Activated naive CD8-positive, alpha-beta T cell (primary cell): ENCODE data around the gene ZBTB17.
A peak's percentile ranks its signal among the peaks of the same experiment; 100 is the strongest.

Experiments used
- H3K27ac Mint-ChIP-seq: one replicate; pipeline ENCODE4 v1.8.0; 2021; ENCODE audit warnings: mixed read lengths
- H3K27me3 Mint-ChIP-seq: one replicate; pipeline ENCODE4 v1.8.0; 2021; ENCODE audit warnings: mixed read lengths
- H3K36me3 Mint-ChIP-seq: one replicate; pipeline ENCODE4 v1.8.0; 2021; ENCODE audit warnings: mixed read lengths
- H3K4me1 Mint-ChIP-seq: one replicate; pipeline ENCODE4 v1.8.0; 2021; ENCODE audit warnings: low read depth, mixed read lengths
- H3K4me3 Mint-ChIP-seq: one replicate; pipeline ENCODE4 v1.8.0; 2021; ENCODE audit warnings: mild to moderate bottlenecking, mixed read lengths
- H3K9me3 Mint-ChIP-seq: one replicate; pipeline ENCODE4 v1.8.0; 2021; ENCODE audit warnings: low read depth, mixed read lengths

The ZBTB17 gene

DNA sequence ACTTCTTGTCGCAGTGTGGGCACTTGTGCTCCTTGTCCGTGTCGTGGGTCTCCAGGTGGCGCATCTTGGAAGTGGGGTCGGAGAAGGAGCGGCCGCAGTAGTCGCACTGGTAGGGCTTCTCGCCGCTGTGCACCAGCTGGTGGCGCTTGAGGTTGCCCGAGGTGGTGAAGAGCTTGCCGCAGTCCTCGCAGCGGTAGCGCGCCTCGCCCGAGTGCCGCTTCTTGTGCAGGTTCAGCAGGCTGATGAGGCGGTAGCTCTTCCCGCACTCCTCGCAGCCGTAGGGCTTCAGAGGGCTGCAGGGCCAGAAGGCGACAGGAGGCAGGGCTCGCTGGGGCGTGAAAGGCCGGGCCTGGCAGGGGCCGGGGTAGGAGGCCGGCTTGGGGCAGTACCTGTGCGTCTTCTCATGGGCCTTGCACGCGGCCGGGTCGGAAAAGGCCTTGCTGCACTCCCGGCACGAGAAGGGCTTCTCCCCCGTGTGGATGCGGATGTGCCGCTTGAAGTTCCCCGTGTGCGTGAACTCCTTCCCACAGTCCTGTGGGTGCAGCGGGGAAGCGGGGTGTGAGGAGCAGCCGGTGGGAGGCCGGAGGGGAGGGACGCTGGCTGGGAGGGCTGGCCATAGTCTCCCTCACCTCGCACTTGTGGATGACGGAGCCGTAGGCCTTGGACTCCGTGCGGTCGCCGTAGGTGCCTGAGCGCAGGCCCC lies 31.4 kb downstream of the ZBTB17 start:
- Mint-ChIP-seq H3K36me3 (peaks cover 4% of the 10 kb centered on the region), H3K4me3 (no peak overlapping the region), H3K9me3 (no peaks in the 10 kb centered on the region), H3K4me1 (peaks cover 22% of the 10 kb centered on the region), H3K27ac (no peak overlapping the region), H3K27me3 (no peaks in the 10 kb centered on the region)

DNA sequence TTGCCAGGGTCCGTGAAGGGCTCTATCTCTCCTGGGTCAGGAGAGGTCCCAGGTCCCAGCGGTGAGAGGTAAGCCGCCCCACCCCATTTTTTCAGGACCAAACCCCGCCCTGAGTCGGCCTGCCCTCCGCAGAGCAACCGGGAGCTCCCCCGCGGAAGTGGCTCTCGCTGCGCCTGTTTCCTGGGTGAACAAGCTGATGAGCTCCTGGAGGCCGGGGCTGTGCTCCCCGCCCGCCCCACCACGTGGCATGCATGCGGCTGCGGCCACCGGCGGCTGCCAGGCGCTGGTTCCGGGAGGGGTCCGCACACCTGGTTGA lies 32.0 kb downstream of the ZBTB17 start:
- no peak overlapping the region for H3K27ac Mint-ChIP-seq
- H3K4me3 Mint-ChIP-seq = no peak overlapping the region
- no peaks in the 10 kb centered on the region for H3K9me3 Mint-ChIP-seq
- H3K4me1 Mint-ChIP-seq = peaks cover 17% of the 10 kb centered on the region
- H3K27me3 Mint-ChIP-seq = no peaks in the 10 kb centered on the region
- peaks cover 3% of the 10 kb centered on the region for H3K36me3 Mint-ChIP-seq

DNA sequence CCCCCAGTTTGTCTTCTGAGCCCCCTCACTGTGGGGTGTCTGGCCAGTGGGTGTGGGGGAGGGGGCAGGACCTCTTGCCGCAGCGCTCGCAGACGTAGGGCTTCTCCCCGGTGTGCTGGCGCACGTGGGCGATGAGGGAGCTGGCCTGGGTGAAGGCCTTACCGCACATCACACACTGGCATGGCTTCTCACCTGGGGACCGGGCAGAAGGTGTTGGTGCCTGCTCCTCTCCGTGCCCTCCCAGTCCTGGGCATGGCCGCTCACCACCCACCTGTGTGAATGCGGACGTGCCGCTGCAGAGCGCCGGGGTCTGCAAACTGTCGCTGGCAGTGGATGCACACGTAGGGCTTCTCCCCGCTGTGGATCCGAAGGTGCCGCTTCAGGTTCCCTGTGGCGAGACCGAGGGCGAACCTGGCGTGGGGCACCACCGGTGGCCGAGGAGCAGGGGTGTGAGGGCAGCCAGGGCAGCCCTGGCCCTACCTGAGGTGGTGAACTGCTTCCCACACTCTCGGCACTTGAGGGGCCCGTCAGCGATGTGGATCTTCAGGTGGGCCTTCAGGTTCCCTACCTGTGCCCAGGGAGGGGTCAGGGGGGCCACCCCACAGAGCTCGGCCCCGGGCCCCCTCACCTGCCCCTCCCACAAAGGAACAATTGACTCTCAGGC lies 32.4 kb downstream of the ZBTB17 start:
- Mint-ChIP-seq H3K27ac (no peak overlapping the region), H3K4me3 (no peak overlapping the region), H3K4me1 (peaks cover 12% of the 10 kb centered on the region), H3K9me3 (no peaks in the 10 kb centered on the region), H3K27me3 (no peaks in the 10 kb centered on the region), H3K36me3 (peaks cover 2% of the 10 kb centered on the region)

DNA sequence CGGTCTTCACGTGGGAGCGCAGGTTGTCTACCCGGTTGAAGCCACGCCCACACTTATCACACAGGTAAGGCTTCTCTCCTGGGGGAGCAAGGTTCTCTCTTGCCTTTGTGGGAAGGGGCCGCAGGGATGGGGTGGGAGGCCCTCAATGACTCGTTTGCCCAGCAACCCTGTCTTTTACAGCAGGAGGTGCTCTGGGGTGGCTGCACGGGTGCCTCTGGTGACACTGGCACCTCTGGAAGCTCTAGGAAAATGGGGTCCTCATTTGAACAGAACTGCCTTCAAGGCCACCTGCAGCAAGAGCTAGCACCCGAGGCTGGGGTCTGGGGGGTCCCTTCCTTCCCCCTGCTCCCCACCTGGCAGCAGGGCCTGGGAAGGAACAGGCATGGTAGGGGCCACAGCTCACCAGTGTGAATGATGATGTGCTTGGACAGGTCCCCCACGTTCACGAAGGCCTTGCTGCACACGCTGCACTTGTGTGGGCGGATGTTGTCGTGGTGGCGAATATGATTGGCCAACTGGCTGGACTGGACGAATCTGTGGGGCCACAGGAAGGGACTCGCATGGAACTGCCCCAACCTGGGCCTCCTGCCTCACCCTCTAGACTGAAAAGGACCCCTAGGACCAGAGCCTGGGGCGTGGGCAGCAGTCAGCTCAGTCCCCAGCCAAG lies 33.1 kb downstream of the ZBTB17 start:
- H3K9me3 Mint-ChIP-seq = no peaks in the 10 kb centered on the region
- H3K27ac Mint-ChIP-seq = peak overlapping the region; percentile 34
- H3K36me3 Mint-ChIP-seq = peaks cover 2% of the 10 kb centered on the region
- H3K4me3 Mint-ChIP-seq = no peak overlapping the region
- H3K27me3 Mint-ChIP-seq = no peaks in the 10 kb centered on the region
- H3K4me1 Mint-ChIP-seq = peaks cover 5% of the 10 kb centered on the region

DNA sequence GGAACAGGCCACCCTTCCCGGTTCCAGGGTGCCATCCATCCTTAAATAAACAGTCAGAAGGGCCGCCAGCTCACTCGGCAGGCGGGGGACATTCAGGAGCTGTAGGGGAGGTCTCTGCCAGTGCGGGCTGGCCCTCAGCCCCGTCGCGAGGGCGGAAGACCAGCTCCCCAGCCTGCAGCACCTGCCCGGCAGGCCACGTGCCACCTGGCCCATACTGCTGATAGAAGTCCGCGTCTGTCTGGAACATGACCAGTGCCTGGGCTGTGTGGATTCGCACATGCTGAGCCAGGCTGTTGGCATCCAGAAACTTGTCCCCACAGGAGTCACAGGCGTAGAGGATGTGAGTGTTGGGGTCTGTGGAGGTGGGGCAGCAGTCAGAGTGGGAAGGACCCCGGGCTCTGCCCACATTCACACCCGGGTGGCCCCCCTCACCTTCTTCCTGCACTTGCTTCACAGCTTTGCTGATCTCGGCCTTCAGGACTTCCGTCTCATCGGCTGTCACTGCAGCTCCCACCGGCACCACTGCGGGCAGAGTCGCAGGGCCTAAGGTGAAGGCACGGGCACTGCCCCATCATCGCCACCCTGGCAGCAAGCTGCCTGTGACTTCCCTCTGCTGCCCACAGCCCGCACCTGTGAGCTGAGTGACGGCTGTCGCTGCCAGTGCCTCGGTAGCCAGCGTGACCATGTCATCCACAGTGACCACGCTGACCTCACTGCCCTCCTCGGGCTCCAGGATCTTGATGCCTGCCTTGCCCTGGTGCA lies 33.8 kb downstream of the ZBTB17 start:
- H3K4me3 Mint-ChIP-seq = no peak overlapping the region
- H3K27ac Mint-ChIP-seq = peak overlapping the region; percentile 61

DNA sequence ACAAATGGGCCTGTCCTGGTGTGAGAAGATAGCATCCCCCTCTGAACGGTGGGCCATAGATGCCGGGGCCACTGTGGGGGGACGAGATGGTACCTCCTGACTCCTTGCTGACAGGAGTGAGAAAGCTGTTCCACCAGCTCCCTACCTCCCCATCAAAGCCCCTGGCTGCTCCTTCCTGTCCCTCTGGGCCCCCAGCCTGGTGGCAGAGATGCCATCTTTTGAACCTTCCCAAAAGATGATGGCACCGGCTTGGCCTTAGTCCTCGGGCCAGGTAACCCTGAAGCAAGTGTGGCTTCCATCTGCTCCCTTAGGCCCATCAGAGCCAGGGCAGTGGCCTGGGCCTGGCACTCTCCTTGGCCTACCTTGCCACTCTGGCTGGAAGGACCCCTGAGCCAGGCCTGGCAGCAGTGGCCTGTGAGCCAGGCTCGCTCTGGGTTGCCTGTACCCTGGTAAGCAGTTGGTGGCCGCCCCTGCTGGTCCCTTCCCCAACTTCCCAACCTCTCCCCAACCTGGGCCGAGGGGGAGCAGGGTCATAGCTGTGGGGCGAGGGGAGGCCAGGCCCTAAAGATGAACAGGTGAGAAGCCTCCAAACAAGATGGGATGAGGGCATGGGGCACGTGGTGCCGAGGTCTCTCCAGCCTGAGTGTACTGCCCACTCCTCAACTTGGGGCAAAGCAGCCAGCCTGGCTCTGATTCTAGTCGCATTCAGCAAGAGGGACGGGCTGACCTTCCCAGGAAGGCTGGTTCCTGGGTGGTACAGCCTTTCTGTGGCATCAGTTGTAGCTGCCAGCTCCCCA lies 34.7 kb downstream of the ZBTB17 start:
- no peaks in the 10 kb centered on the region for H3K9me3 Mint-ChIP-seq
- no peaks in the 10 kb centered on the region for H3K27me3 Mint-ChIP-seq
- H3K4me3 Mint-ChIP-seq = no peak overlapping the region
- peak overlapping the region; percentile 61 for H3K27ac Mint-ChIP-seq
- peaks cover 4% of the 10 kb centered on the region for H3K4me1 Mint-ChIP-seq
- H3K36me3 Mint-ChIP-seq = peaks cover under 1% of the 10 kb centered on the region

More for the DNA sequence above, 33.8 kb downstream of the ZBTB17 start:
- Mint-ChIP-seq H3K9me3 (no peaks in the 10 kb centered on the region), H3K36me3 (peaks cover 2% of the 10 kb centered on the region), H3K27me3 (no peaks in the 10 kb centered on the region), H3K4me1 (peaks cover 5% of the 10 kb centered on the region)

DNA sequence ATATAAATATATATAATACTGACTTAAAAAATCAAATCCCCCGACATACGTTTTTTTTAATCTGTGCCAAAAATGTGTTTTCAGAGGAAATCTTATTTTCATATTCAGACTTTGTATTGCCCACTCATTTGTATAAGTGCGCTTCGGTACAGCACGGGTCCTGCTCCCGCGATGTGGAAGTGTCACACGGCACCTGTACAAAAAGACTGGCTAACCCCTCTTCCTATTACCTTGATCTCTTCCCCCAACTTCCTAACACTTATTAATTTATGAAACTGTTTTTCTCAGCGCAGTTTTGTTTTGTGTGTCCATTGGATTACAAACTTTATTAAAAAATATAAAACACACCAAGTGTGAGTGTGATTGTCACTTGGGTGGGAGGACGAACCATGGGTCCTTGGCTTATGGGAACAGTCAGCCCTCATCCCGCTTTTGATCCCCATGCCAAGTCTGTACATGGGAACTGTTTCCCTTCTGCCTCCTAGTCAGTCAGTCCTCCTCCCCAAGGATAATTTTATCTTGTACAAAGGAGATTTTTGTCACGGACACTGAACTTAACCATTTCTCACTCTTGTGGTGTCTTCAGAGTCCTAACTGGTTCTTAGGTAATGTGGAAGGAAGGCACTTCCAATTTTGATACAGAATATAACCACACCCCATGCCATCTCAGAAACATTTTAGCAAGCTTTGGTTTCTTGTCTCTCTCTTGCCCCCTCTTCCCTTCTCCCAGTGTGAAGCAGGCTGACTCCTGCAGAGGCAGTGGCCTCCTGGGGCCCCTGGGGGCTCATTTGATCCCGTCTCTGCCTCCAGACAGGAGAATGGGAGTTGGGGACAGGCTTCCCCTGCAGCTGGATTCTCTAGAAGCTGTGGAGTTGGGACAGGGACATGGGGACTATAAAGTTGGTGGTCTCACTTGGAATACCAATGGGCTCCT lies 35.5 kb downstream of the ZBTB17 start:
- H3K36me3 Mint-ChIP-seq = no peaks in the 10 kb centered on the region

DNA sequence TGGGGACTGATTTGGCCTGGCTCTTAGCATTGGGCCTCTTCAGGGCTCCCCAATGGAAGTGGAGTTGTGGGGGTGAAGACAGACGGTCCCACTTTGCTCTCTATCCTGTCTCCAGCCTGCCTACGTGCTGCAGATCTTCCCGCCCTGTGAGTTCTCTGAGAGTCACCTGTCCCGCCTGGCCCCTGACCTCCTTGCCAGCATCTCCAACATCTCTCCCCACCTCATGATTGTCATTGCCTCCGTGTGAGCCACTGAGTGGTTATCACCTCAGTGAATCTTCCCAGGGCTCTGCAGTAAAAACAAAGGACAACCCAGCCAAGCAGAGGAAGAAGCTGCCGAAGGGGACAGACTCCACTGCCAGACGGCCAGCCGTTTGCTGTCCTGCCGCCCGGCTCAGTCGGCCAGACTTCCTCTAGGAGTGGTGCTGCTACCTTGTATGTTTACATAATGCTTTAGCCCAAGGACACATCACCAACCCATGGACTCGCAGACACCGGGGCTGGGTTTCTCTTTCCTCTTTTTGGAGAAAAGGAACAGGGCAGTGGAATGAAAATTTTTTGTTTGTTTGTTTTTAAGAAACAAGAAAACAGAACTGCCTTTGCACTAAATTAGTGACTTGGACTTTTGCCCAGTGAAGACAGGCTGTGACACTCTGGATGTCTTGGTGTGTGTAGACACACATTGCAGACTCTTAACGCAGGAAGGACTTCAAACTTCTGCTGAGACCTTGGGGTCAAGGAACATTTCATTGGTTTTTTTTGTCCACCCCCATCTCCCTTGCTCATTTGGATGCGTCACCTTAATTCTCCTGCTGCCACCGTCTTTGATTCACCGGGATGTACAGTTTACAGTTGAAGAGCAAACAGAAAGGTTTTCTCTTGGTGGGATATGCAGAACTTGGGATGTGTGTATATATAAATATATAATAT lies 36.5 kb downstream of the ZBTB17 start:
- Mint-ChIP-seq H3K9me3 (no peaks in the 10 kb centered on the region), H3K36me3 (no peaks in the 10 kb centered on the region), H3K4me3 (no peak overlapping the region), H3K27ac (peak overlapping the region; percentile 84), H3K27me3 (no peaks in the 10 kb centered on the region), H3K4me1 (peaks cover 4% of the 10 kb centered on the region)

More for the DNA sequence above, 35.5 kb downstream of the ZBTB17 start:
- H3K4me1 Mint-ChIP-seq = peaks cover 4% of the 10 kb centered on the region
- no peaks in the 10 kb centered on the region for H3K9me3 Mint-ChIP-seq
- H3K27me3 Mint-ChIP-seq = no peaks in the 10 kb centered on the region
- no peak overlapping the region for H3K4me3 Mint-ChIP-seq
- H3K27ac Mint-ChIP-seq = peak overlapping the region; percentile 13

DNA sequence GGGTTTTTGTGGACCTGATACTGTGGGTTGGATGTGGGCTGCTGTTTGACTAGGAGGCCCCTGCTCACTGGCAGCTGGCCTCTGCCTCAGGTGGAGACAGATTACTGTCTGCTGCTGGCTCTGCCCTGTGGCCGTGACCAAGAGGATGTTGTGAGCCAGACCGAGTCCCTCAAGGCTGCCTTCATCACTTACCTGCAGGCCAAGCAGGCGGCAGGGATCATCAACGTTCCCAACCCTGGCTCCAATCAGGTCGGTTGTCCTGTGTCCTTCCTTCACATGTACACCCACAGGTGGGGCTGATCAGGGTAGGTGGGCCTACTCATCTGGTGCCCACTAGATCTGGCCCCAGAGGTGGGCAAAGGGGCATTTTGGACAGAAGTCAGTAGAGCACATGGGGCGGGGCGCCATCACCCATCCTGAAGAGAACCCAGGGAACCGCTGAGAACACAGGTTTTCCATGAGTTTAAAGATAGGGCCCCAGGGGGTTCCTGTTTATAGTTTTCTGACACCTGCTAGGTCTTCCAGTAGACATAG lies 37.2 kb downstream of the ZBTB17 start:
- no peaks in the 10 kb centered on the region for H3K36me3 Mint-ChIP-seq
- H3K9me3 Mint-ChIP-seq = no peaks in the 10 kb centered on the region
- H3K4me1 Mint-ChIP-seq = peaks cover 4% of the 10 kb centered on the region
- H3K4me3 Mint-ChIP-seq = no peak overlapping the region
- peak overlapping the region; percentile 84 for H3K27ac Mint-ChIP-seq
- H3K27me3 Mint-ChIP-seq = no peaks in the 10 kb centered on the region

DNA sequence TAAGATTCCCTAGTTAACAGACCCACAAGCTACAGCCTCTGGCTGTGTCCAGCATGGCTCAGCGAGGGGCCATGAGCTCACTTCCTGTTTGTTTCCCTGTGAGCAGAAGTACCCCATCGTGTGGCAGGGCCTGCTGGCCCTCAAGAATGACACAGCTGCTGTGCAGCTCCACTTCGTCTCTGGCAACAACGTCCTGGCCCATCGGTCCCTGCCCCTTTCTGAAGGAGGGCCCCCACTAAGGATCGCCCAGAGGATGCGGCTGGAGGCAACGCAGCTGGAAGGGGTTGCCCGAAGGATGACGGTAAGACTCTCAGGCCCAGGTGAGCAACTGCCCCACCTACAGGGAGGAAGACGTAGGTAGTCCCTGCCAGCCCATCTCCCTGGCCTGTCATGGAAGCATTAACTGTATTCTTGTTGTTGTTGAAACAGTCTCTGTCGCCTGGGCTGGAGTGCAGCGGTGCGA lies 38.2 kb downstream of the ZBTB17 start:
- Mint-ChIP-seq H3K27ac (peak overlapping the region; percentile 80), H3K4me3 (no peak overlapping the region), H3K9me3 (no peaks in the 10 kb centered on the region), H3K4me1 (peaks cover 4% of the 10 kb centered on the region), H3K36me3 (no peaks in the 10 kb centered on the region), H3K27me3 (no peaks in the 10 kb centered on the region)

DNA sequence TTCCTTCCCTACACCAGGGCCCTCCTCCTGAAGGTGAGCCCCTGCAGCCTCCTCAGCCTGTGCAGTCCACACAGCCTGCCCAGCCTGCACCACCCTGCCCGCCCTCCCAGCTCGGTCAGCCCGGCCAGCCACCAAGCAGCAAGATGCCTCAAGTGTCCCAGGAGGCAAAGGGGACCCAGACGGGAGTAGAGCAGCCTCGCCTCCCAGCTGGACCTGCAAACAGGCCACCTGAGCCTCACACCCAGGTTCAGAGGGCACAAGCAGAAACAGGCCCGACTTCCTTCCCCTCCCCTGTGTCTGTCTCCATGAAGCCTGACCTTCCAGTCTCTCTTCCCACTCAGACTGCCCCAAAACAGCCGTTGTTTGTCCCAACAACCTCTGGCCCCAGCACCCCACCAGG lies 38.8 kb downstream of the ZBTB17 start:
- Mint-ChIP-seq H3K9me3 (no peaks in the 10 kb centered on the region), H3K4me3 (no peak overlapping the region), H3K27ac (peak overlapping the region; percentile 80), H3K36me3 (no peaks in the 10 kb centered on the region), H3K4me1 (peaks cover 4% of the 10 kb centered on the region), H3K27me3 (no peaks in the 10 kb centered on the region)

DNA sequence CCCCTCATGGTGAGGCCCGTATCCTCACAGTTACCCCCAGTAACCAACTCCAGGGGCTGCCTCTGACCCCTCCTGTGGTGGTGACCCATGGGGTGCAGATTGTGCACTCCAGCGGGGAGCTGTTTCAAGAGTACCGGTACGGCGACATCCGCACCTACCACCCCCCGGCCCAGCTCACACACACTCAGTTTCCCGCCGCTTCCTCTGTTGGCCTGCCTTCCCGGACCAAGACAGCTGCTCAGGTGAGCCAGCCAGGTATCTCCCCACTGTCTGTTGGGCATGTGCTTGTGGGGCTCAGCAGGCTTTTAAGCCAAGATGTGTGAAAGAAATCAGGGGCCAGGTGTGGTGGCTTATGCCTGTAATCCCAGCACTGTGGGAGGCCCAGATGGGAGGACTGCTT lies 39.9 kb downstream of the ZBTB17 start:
- no peak overlapping the region for H3K4me3 Mint-ChIP-seq
- H3K27ac Mint-ChIP-seq = peak overlapping the region; percentile 66
- H3K36me3 Mint-ChIP-seq = no peaks in the 10 kb centered on the region

More for the DNA sequence above, 39.9 kb downstream of the ZBTB17 start:
- Mint-ChIP-seq H3K27me3 (no peaks in the 10 kb centered on the region), H3K9me3 (no peaks in the 10 kb centered on the region), H3K4me1 (peaks cover 4% of the 10 kb centered on the region)
